Raji (cell line): ENCODE measurements around the gene ZNRF2.

Source experiments
- POLR2A ChIP-seq: IDR thresholded peaks from 2 replicates; pipeline ENCODE4 v1.6.1; 2011; ENCODE audit warnings: low read depth, low read length, control low read depth; ENCODE audit not compliant: insufficient read depth

The ZNRF2 gene

DNA sequence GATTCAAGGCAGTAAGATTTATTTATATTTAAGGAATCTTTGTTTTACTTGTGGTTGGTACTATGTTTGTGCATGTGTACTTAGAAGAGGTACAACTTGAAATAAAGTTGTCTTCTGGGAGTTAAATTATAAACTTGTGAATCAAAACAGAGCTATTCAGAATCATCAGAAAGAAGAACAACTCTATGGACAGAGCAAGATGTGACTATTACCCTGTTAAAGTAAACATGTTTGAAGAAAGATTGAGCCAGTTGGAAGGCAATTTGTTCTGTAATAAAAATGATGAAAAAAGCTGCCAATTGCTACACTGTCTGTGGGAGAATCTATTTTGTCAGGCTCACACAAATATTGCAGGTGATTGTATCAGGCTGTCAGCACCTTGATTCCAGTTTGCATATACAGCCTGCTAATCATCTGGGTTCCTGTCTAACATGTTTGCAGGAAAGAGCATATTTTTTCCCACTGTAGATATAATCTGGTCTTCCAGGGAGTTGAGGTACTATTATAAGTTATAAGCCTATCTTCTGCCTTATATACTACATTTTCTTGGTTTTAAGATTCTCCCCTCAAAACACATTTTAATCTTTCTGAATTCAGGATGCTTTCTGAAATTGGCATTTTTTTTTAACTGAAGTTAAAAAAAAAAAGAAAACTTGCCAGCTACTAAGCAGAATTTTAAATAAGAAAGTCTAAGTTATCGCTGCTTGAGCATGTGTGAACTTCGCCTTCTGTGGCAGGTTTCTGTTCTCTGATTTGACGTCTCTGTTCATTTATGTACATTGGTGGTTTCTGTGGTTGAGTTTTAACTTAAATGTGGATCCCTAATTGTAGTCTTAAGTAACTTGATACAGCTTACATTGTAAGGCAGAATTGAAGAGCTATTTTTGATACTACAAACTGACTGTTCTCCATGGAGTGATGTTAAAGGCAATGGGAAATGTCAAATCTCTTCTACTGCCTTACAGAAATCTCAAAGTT is 46.0 kb downstream of the ZNRF2 start:
- no peak for TF ChIP-seq POLR2A

DNA sequence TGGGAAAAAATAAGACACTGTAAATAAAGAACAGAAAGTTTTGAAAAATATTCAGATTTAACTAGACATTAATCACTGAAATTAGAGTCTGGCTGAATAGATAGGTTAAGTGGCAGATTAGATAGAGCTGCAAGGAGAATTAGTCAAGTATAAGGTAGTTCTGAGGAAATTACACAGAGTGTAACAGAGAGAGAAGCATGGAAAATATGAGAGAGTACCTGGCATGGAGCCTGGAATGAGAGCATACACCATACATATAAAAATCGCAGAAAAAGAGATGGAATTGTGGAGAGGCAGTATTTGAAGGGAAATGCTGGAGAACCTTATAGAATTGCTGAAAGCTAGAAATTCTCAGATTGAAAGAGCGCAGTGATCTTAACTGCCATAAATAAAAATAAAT is 46.9 kb downstream of the ZNRF2 start:
- no peak for TF ChIP-seq POLR2A

DNA sequence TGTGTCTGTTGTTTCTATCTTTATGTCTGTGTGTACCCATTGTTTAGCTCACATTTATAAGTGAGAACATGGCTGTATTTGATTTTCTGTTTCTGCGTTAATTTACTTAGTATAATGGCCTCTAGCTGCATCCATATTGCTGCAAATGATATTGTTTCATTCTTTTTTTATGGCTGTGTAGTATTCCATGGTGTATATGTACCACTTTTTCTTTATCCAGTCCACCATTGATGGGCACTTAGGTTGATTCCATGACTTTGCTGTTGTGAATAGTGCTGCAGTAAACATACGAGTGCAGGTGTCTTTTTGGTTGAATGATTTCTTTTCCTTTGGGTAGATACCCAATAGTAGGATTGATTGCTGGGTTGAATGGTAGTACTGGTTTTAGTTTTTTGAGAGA is 48.2 kb downstream of the ZNRF2 start:
- no peak for TF ChIP-seq POLR2A

DNA sequence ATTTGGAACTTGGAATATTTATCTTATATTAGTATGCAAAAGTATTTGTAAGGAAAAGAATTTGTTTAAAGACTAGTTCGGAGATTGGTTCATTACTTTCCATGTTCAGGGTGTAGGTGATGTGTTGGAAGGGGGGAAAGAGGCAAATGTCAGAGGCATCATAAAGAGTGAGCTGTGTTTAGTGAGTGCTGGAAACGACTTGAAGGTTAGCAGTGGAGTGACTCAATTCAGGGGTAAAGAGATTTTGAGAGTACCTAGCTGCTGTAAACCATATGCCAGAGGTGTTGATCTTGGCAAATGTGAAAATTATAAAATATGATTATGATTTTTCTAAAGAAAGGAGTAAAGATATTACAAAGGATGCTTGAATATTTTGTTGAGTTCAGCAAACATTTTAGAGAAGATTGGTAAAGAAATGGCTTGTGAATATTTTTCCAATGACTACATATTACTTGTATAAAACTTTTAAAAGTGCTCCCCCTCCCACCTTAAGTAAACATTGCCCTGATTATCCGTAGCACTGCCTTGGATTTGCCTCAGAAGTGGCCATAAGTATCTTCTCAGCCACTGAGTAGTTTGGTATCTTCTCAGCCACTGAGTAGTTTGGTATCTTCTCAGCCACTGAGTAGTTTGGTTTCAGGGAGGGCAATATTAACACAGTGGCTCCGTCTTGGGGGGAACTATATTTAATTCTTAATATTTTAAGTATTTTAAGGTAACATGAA is 51.5 kb downstream of the ZNRF2 start:
- no peak for TF ChIP-seq POLR2A

DNA sequence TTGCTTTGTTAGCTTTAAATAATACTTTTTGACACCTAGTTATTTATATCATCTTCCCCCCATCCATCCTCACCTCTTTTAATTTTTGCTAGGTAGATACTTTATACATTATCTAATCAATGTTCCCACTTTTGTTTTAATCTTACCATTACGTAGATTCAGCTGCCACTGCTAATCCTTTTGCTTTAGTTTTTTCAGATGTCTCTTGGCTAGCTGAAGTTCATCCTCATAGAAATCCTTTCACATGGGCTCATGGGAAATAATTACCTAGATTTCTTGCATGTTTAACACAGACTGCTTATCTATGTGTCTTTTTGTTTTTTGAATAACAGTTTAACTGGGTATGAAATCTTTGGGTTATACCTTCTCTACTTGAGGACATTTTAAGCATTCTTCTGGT is 60.1 kb downstream of the ZNRF2 start:
- no peak for TF ChIP-seq POLR2A

DNA sequence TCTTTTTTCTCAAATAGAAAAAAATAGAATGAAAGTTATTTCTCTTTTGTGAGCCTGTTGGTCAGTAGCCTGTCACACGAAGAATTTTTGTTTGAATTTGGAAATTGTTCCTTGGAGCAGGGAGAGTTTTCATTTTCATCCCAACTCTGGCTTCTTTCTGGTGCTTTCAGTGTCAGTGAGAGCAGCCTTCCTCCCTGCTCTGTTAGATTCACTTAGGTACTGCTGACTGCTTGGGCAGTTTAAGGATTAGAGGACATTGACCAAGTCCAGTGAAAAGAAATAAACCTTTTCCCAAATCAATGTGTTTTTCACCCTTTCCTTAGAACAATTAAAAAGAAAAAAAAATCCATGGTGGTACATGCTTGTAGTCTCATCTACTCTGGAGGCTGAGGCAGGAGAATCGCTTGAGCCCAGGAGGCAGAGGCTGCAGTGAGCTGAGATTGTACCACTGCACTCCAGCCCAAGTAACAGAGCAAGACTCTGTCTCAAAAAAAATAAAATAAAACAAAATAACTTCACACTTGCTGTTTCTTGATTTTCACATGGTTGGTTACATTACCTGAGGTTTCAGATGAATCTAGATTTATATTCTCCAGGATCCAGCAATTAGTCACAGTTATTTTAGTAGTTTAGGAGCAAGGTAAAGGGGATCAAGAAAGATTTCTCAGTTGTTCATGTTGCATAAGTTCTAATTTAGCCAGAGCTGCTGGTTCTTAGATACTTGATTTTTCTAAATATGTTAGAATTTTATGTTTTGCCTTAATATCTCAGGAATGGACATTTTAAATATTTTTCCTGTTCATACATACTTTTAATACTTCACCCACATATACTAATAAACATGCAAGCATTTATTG is 63.1 kb downstream of the ZNRF2 start:
- no peak for TF ChIP-seq POLR2A

DNA sequence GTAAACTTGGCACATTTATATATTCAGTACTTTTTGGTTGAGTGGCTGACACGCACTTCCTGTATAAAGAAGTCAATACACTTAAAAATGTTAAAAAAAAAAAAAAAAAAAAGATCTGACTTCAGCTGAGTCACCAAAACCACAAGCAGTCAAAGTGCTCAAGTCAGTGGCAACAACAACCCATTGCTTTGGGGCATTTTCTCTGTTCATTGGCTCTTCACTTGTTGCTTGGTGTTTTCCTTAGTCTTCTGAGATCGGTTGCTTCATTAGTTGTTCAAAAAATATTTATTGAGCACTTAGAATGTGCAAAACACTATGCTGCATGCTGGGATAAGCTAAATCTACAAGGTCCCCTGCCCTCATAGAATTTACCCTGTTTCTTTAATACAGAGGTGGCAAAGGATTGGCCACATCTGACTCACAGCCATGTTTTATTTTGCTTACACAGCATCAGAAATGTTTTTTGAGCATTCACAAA is 63.7 kb downstream of the ZNRF2 start:
- peak; percentile 34; the same call in 1 of the 2 replicates for TF ChIP-seq POLR2A

DNA sequence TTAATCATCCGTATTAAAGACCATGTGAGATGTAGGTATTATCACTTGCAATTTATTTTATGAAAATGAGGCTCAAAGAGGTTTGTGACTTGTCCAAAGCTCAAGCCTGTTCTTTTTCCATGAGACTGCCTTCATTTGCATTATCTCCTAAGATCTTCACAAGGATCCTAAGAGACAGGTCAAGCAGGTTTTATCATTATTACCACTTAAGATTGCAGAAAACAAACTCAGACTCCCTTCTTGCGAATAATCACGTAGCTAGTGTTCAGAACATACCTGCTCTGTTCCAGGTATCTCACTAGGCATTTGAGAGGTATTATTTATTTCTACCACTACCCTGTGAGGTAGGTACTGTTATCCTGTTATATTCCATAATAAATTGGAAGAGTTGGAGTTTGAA is 64.8 kb downstream of the ZNRF2 start:
- TF ChIP-seq POLR2A: no peak

DNA sequence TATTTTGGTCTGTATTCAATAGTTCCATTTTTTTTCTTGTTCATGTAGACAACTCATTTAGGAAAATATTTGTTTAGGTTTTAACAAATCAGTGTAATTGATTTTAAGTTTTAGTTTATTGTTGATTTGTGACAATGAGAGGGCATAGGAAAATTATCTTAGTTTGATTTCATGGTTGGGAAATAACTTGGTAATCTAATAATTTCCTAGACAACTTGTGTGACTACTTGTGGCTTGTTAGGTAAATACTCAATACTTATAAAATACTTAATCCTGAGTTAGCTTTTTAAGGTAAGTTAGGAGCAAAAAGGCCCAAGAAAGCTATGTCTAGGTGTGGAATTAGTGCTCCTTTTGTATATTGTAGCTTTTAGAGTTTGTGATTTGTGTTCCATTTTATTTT is 65.4 kb downstream of the ZNRF2 start:
- no peak for TF ChIP-seq POLR2A

DNA sequence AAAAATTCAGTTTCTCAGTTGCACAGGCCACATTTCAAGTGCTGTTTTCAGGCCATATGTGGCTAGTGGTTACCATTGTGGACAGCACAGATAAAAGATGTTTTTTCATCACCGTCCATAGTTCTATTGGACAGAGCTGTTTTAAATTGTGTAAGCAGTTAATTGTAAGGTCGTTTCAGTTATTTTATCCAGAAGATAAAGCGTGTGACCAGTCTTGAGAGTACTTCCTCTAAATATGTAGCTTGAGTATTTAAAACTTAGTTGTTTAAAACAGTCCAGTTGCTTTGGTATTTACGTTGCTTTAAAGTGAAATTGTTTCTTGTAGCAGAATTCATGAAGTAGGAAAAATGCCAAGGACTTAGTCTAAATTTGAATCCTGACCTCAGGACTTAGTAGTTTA is 66.9 kb downstream of the ZNRF2 start:
- no peak for TF ChIP-seq POLR2A

DNA sequence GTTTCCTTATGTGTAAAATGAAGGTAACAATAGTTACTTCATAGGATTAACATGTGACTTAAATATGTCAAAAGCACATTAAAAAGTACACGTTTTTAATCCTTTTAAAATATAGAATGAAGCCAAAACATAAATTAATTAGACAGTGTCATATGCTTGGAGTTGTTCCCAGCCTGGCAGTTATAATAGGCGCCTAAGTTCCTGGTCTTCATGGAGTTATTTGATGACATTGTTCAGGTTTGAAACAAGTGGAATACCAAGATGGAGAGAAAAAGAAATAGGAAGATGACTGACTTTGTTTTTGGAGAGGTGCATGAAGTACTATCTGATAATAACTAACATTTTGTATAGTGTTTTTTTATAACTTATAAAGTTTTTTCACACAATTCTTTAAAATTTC is 67.3 kb downstream of the ZNRF2 start:
- no peak for TF ChIP-seq POLR2A

DNA sequence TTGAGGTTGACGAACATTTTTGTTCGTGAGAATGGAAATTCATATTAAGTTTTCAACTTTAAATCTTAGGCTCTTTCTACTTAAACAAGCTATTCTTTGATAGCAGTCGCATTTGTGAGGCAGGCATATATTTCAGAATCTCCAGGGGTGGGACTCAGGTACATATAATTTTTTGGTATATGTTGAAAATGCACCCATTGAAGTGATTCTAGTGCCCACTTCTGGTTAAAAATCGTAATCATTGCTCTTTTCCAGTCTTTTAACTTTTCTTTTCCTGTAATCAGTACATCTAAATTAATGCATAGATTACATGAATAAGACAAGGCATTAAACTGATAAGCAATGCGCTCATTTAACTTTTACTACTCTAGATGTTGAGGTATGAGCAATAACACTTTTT is 67.8 kb downstream of the ZNRF2 start:
- no peak for TF ChIP-seq POLR2A

DNA sequence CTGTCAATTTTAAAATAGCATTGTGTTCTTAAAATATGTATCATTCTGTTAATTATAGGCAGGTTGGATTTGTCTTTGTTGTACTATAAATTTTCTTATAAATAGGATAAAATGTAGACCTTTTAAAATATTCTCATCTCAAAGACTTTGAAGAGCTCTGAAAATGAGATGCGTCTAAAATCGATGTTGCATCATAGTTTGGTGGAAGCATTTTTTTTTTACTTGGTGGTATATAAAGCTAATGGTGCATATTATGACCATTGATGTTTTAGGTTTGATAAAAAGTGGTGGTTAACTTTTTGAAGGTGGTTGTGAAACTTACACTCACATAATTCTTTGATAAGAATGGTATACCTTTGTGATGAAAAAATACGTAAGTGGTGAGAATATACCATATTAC is 69.1 kb downstream of the ZNRF2 start:
- TF ChIP-seq POLR2A: no peak

DNA sequence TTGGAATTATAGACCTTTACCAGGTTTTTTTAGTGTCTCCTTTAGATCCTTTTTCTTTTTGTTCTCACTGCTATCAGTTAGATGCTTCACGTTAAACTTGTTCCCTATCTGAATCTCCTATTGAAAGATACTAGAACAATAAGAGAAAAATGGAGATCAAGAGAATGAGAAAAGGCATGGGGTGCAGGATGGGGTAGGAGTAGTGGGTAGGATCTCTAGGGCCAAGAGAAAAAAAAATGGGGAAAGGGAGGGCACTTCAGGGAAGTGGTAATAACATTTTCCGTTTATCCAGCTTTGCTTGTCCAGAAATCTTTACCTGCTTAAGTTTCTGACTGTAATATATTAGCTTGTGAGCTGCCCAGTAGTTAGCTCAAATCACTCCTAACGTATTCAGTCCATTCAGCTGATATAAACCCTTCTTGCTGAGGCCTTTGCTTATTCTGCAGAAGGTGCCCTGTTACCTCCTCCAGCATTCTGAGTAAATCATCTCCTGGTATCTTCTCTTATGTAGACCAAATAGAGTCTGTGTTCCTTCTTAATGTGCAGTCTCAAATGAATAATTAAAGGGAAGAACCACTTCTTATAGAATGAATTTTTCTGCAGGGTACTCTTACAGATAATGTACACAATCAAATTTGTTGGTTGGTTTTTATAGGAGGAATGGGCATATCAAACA is 69.7 kb downstream of the ZNRF2 start:
- TF ChIP-seq POLR2A: no peak

DNA sequence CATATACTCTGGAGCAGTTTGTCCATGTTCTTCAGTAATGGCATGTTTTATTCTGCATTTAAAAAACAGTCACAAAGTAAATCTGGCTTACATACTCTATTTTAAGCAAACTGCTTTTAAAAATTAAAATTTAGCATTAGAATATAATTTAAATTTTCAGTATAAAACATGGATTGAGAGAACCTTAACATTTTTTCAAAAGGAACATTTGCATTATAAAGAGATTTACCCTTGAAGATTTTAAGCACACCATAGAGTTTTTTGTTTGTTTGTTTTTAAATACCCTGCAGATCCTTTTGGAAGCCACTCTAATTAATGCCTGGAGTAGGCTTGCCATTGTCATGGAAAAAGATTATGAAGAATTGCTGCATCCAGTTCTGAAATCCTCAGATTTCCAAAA is 70.4 kb downstream of the ZNRF2 start:
- no peak for TF ChIP-seq POLR2A

DNA sequence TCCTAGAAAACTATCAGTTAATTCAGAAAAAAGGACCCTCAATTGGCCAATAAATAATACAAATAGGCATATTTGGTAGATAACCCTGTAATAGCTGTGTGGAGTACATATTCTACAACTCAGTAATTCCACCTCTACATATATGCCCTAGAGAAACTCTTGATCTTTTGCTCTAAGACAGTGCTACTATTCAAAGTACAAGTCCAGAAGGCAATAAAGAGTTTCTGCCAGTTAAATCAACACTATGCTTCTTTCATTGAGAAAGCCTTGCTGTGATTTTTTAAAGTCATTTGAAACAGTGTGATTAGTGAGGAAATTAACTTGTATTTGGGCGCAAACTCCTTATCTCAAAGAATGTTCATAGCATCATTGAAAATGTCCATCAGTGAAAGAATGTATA is 75.6 kb downstream of the ZNRF2 start:
- no peak for TF ChIP-seq POLR2A
